ENCODE data around the gene TMEM165. TPM values are rescaled to one million over a fixed set of nuclear protein-coding genes. Genes with fewer than 3 reads are reported as not detected.

Gene TMEM165
- total RNA-seq, 1 experiment from 2014 or later, result 148 TPM

- no peaks in the 10 kb centered on the region for H3K9me2 ChIP-seq (replicated peaks; ENCODE audit: low read length)
- intact Hi-C loops (cut with micrococcal nuclease), result no loop called here
- H3K9ac ChIP-seq (ENCODE audit: low read length), result no peak overlapping the region
- H3K4me1 ChIP-seq (ENCODE audit: insufficient read depth, low read length), result no peaks in the 10 kb centered on the region
- DNase-seq, result no peak
- H3K36me3 ChIP-seq (ENCODE audit: low read depth, low read length), result peaks cover 53% of the 10 kb centered on the region
- H3K4me2 ChIP-seq (ENCODE audit: low read length), result no peak overlapping the region
- peaks cover 90% of the 10 kb centered on the region for H3K79me2 ChIP-seq (ENCODE audit: low read length)
- ATAC-seq, result peak; percentile 46
- CTCF ChIA-PET, result interaction anchor here (0.6 kb wide), 1 partner anchor 80 kb away, joined by 3 read pairs; no protein-coding TSS in a partner anchor
- H4K20me1 ChIP-seq (ENCODE audit: low read length), result peaks cover 60% of the 10 kb centered on the region
- no peak overlapping the region for H3K4me3 ChIP-seq (ENCODE audit: low read length)
- no peak for TF ChIP-seq EZH2 (IDR thresholded peaks at IDR 0.05; ENCODE audit: low read length, unreplicated experiment)
- TF ChIP-seq EZH2phosphoT487 (IDR thresholded peaks at IDR 0.05; ENCODE audit: borderline replicate concordance, low read length), result no peak
- peak; percentile 48 for TF ChIP-seq CTCF (conservative IDR thresholded peaks at IDR 0.05; ENCODE audit: low read depth, low read length)
- no peak overlapping the region for H2AFZ ChIP-seq (ENCODE audit: low read length)
- H3F3A ChIP-seq (ENCODE audit: low read length, unreplicated experiment), result no peaks in the 10 kb centered on the region
- H3K9me3 ChIP-seq (ENCODE audit: low read length), result no peaks in the 10 kb centered on the region
- POLR2A ChIA-PET (ENCODE audit: unreplicated experiment), result interaction anchor here (1.3 kb wide), 1 partner anchor 46 kb away, joined by 4 read pairs; no protein-coding TSS in a partner anchor
- no peaks in the 10 kb centered on the region for H3K27me3 ChIP-seq (ENCODE audit: low read length)
- BruUV-seq (replicated peaks), result no TSS peak
- no peak overlapping the region for H3K27ac ChIP-seq (ENCODE audit: low read length)
These were observed 13.9 kb downstream of the TMEM165 start for GRCh38 chr4:55409468-55410171.

GRCh38 chr4:55410431-55410830, 14.7 kb downstream of the TMEM165 start:
- no peak overlapping the region for H3K9ac ChIP-seq (ENCODE audit: low read length)
- peaks cover 90% of the 10 kb centered on the region for H3K79me2 ChIP-seq (ENCODE audit: low read length)
- no peaks in the 10 kb centered on the region for H3K9me2 ChIP-seq (replicated peaks; ENCODE audit: low read length)
- H3K4me1 ChIP-seq (ENCODE audit: insufficient read depth, low read length), result no peaks in the 10 kb centered on the region
- no peak overlapping the region for H3K27ac ChIP-seq (ENCODE audit: low read length)
- BruUV-seq (replicated peaks), result no TSS peak
- TF ChIP-seq CTCF (conservative IDR thresholded peaks at IDR 0.05; ENCODE audit: low read depth, low read length) (no peak), EZH2phosphoT487 (IDR thresholded peaks at IDR 0.05; ENCODE audit: borderline replicate concordance, low read length) (no peak), EZH2 (IDR thresholded peaks at IDR 0.05; ENCODE audit: low read length, unreplicated experiment) (no peak)
- DNase-seq (no peak), ATAC-seq (no peak)
- no peaks in the 10 kb centered on the region for H3F3A ChIP-seq (ENCODE audit: low read length, unreplicated experiment)
- ChIA-PET CTCF (interaction anchor here (0.6 to 0.7 kb wide), 2 partner anchors 32 to 226 kb away, joined by 3 read pairs; no protein-coding TSS in a partner anchor), POLR2A (ENCODE audit: unreplicated experiment) (no interaction called here)
- H3K4me3 ChIP-seq (ENCODE audit: low read length), result no peak overlapping the region
- peaks cover 58% of the 10 kb centered on the region for H4K20me1 ChIP-seq (ENCODE audit: low read length)
- H2AFZ ChIP-seq (ENCODE audit: low read length), result no peak overlapping the region
- H3K36me3 ChIP-seq (ENCODE audit: low read depth, low read length), result peaks cover 53% of the 10 kb centered on the region
- intact Hi-C loops (cut with micrococcal nuclease), result no loop called here
- H3K9me3 ChIP-seq (ENCODE audit: low read length), result no peaks in the 10 kb centered on the region
- no peak overlapping the region for H3K4me2 ChIP-seq (ENCODE audit: low read length)
- H3K27me3 ChIP-seq (ENCODE audit: low read length), result no peaks in the 10 kb centered on the region

GRCh38 chr4:55411621-55412020, 15.9 kb downstream of the TMEM165 start:
- Histone ChIP-seq H3K27ac (ENCODE audit: low read length) (no peak overlapping the region), H2AFZ (ENCODE audit: low read length) (no peak overlapping the region), H3K4me1 (ENCODE audit: insufficient read depth, low read length) (no peaks in the 10 kb centered on the region), H3K4me2 (ENCODE audit: low read length) (no peak overlapping the region), H3K79me2 (ENCODE audit: low read length) (peaks cover 88% of the 10 kb centered on the region), H3K9ac (ENCODE audit: low read length) (no peak overlapping the region), H3K9me2 (replicated peaks; ENCODE audit: low read length) (no peaks in the 10 kb centered on the region), H3K27me3 (ENCODE audit: low read length) (no peaks in the 10 kb centered on the region), H3K36me3 (ENCODE audit: low read depth, low read length) (peaks cover 51% of the 10 kb centered on the region), H3K9me3 (ENCODE audit: low read length) (no peaks in the 10 kb centered on the region), H4K20me1 (ENCODE audit: low read length) (peaks cover 51% of the 10 kb centered on the region), H3K4me3 (ENCODE audit: low read length) (no peak overlapping the region), H3F3A (ENCODE audit: low read length, unreplicated experiment) (no peaks in the 10 kb centered on the region)
- DNase-seq (peak; percentile 22), ATAC-seq (no peak)
- intact Hi-C loops (cut with micrococcal nuclease), result no loop called here
- POLR2A ChIA-PET (ENCODE audit: unreplicated experiment), result no interaction called here
- CTCF ChIA-PET, result no interaction called here
- BruUV-seq (replicated peaks), result no TSS peak
- no peak for TF ChIP-seq EZH2phosphoT487 (IDR thresholded peaks at IDR 0.05; ENCODE audit: borderline replicate concordance, low read length)
- no peak for TF ChIP-seq EZH2 (IDR thresholded peaks at IDR 0.05; ENCODE audit: low read length, unreplicated experiment)
- TF ChIP-seq CTCF (conservative IDR thresholded peaks at IDR 0.05; ENCODE audit: low read depth, low read length), result no peak

All from PC-3 (cell line).